HL-60 (cell line): ENCODE results near the gene CT55.

Experiments
- CTCF ChIP-seq: IDR thresholded peaks from one replicate; pipeline ENCODE4 v1.5.1; 2011; ENCODE audit warnings: low read length, control low read depth, inconsistent platforms; ENCODE audit not compliant: insufficient read depth
- GABPA ChIP-seq: IDR thresholded peaks from 2 replicates; pipeline ENCODE4 v1.6.1; 2012; ENCODE audit warnings: low read depth

DNA sequence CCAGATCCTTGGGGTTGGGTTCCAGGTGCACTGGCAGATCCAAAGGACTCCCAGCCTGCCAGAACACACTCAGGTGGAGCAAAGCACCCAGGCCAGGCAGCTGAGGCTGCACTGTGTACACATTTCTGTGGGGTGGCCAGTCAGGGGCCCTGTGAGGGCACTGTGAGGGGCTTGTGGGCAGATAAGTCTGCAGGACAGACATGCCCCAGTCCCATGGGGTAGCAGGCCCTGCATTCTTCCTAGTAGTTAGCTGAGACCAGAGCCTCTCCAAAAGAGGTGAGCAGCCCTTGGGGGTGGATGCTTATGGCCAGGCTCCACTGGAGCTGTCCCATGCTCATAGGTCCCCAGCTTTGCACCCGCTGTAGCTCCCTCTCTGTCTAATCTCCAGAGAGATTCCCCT lies 58.5 kb downstream of the CT55 start:
- no peak for TF ChIP-seq CTCF
- no peak for TF ChIP-seq GABPA
